LNCaP clone FGC (cell line): ENCODE data around the gene STXBP3.

Experiments used
- DNase-seq: peaks from one replicate; pipeline ENCODE4 v3.0.0-alpha.2; 2011; ENCODE audit warnings: low read depth
- H3K4me3 ChIP-seq: 2 replicates; pipeline ENCODE4 v1.5.1; 2011; ENCODE audit warnings: mild to moderate bottlenecking, low read depth, low read length, control low read depth
- CTCF ChIP-seq: IDR thresholded peaks from 2 replicates; pipeline ENCODE4 v1.5.1; 2012; ENCODE audit warnings: mild to moderate bottlenecking; ENCODE audit not compliant: control insufficient read depth, insufficient read depth; ENCODE audit errors: extremely low read depth

STXBP3 gene

GRCh38 chr1:108718927-108719655 is 27.4 kb upstream of the STXBP3 start:
- TF ChIP-seq CTCF: no peak
- no peak overlapping the region for H3K4me3 ChIP-seq
- DNase-seq: no peak

DNA sequence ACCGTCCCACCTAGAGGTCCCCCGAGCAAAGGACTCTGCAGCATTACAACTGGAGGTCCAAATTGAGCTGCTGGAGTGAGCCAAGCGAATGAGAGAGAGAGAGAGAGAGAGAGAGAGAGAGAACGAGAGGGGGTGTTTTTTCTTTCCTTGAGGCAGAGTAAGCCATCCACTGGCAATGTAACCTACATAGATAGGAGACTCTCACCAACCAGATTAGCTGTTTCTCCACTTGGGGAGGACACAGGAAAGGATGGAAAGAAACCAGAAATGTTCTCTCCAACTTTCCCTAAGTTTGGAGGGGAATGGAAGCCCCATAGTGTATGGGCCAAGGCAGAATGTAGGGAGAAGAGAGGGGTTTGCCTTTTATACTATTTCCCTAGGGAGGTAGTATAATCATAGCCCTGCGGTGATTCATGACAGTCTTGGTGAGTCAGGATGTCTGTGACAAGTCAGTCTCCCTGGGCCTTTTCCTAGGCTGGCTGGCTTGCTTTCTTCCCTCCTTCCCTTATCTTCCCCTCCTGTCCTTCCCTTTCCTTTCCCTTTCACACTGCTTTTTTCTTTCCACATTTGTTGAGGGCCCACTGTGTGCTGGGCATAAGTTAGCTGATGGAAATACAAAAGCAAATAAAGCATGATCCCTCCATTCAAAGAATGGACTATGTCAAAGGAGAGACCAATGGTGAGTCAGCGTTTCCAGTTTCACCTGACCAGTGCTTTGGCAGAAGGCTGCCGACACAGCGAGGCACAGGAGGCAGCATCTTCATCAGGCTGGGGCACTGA is 26.6 kb upstream of the STXBP3 start:
- no peak overlapping the region for H3K4me3 ChIP-seq
- TF ChIP-seq CTCF: no peak
- no peak for DNase-seq

DNA sequence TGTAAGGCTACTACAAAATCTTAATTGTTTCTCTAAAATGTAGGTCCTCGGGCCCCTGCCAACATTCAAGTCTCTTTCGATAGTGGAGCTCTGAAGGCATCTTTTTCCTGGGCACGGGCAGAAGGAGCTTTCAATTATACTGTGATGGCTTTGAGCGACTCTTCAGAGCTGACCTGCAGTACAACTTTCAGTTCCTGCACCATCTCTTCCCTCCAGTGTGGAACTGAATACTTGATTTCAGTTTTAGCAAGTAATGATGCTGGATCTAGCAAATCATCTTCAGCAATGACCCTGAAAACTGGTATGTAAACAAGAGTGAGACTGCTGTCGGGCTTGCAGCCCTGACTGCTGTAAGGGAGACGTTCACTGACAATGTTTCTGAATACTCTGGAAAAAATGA is 24.2 kb upstream of the STXBP3 start:
- DNase-seq: no peak
- no peak for TF ChIP-seq CTCF
- H3K4me3 ChIP-seq: no peak overlapping the region

- DNase-seq: no peak
- H3K4me3 ChIP-seq: no peak overlapping the region
- no peak for TF ChIP-seq CTCF
Measured at GRCh38 chr1:108725906-108726305, 20.6 kb upstream of the STXBP3 start.

DNA sequence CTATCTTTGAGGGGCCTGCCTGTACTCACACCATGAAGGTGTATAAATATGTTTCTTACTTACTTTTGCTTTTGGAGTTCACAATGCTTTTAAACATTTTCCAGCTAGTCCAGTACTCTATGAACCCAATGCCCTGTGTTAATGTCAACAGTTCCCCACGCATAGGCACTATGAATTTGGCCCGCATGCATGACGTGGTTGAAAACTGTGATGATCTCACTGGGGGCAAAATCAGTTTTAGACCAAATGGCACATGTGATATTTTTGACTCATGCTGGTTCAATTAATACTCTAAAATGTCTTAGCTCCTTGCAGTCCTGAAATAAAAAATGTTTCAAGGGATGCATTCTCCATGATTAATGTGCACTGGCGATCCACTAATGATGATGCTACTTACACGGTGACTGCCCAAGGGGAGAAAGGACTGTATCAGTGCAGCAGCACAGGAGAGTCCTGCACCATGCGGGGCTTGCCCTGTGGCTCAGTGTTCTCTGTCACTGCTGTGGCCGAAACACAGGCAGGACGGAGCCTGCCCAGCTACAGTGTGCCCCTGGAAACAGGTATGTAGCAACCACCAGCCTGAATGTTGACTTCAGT is 18.0 kb upstream of the STXBP3 start:
- H3K4me3 ChIP-seq: no peak overlapping the region
- DNase-seq: no peak
- TF ChIP-seq CTCF: no peak

DNA sequence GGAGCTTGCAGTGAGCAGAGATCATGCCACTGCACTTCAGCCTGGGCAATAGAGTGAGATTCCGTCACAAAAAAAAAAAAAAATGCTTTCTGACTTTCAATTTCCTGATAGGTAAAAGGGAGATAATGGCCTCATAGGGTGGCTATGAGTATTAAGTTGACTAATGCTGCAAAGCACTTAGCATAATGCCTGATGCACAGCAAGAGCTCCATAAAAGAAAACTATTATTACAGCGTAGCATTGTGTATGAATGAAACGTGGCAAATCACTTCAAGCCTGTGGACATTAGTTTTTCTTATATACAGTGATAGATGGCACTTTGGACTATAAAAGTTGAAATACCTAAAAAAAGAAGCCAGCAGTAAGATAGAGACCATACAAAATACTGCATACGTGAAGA is 17.0 kb upstream of the STXBP3 start:
- DNase-seq: no peak
- TF ChIP-seq CTCF: no peak
- no peak overlapping the region for H3K4me3 ChIP-seq
